NOMO-1 (cell line): ENCODE data around the gene TJP1.
"Not testable (repeated sequence)": the region's sequence is repeated elsewhere in the genome, so short reads cannot be mapped to it uniquely, and the experiment has no call there.

Source experiments
- DNase-seq, 2 experiments: peaks; one replicate each; lab custom pipeline; 2025; ENCODE audit not compliant: unreplicated experiment in 2 of 2; lab: John Stamatoyannopoulos, UW

The TJP1 gene

DNA sequence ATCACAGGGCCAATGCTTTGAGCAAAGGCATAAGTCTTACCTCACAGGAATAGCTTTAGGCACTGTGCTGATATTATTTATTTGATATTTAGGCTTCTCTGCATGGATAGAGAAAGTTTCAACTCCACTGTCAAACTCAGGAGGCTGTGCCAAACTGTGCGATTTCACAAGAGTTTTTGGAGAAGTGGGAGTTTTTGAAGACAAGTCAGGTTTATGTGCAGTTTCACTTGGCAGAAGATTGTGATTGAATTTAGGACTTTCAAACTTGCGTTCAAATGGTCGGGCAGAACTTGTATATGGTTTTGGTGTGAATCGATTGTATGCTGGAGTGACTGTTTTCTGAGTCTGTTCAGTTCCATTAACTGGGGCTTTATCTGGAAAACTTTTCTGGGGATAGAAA lies 113.7 kb downstream of the TJP1 start:
- no peak for DNase-seq

DNA sequence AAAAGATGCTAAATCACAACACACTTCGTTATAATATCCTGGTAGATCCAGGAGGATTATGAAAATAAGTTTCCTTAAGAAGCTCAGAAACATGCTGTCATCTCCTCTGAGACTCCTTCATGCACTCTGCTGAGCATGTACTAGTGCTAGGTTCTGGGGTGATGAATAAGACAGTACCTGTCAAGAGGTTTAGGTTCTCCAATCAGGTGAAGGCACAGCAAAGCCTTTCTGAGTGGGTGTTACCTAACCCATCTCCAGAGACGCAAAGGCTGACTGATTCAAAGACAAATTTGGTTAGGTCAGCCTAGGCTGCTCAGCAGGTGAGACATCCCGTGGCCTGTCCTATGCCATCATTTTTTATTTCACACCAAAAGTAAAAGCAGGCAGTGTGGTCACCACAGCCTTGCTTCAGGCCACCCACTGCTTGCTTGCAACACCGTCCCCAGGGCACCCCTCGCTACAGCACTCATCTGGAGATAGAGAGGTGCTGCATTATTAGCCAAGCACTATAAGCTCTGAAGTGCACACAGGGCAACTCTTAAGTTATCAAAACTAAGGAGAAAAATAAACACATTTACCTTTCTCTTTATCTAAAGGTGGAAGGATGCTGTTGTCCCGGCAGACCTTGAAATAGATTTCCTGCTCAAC lies 117.2 kb downstream of the TJP1 start:
- no peak for DNase-seq

DNA sequence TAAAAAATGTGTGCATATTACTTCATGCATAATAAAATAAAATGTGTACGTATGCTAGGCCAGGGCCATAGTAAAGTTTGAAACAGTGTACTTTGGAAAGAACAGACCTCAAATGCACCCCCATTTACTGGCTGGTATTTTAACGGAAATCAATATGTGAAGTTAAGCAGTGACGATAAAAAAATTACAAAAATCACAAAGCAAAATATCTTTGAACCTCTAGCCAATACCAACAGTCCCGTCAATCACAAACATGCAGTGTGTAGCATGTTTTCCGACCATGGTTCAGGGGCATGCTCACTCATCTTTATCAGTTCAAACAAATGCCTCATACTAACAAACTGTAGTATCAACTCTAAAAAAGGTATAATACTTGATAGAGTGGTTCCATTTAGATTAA lies 121.1 kb downstream of the TJP1 start:
- DNase-seq: no peak

DNA sequence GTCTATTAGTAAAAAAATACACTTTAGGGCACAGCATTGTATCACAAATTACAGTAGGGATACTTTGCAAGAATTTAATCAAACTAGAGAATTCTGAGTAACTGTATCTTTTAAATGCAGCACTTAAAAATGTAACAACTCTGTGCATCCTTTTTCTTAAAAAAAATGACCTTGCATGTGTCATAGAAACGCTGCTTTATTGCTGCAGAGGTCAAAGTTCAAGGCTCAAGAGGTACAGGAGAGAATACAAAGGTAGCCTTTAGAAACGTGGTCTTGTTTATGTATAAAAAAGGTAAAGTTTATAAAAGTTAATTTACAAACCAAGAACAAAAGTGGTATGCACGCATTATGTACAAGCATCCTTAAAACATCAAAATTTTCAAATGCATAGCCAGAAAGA lies 122.0 kb downstream of the TJP1 start:
- DNase-seq: no peak

DNA sequence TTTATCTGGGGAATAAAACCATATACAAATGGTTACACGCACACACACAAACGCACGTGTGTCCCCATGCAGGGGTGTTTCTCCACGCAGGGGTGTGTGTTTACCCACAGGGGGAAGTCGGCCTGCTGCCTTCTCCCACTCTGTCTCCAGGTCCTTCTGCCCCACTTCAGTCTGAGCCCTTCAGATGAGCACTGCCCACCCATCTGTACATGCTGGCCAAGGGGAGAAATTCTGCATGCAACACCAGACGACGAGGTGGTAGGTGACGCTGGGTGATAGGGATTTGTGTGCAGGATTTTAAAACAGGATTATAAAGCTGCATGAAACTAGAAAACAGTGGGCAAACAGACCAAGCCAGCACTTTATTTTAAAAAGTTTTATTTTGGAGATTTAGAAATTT lies 122.5 kb downstream of the TJP1 start:
- no peak for DNase-seq

DNA sequence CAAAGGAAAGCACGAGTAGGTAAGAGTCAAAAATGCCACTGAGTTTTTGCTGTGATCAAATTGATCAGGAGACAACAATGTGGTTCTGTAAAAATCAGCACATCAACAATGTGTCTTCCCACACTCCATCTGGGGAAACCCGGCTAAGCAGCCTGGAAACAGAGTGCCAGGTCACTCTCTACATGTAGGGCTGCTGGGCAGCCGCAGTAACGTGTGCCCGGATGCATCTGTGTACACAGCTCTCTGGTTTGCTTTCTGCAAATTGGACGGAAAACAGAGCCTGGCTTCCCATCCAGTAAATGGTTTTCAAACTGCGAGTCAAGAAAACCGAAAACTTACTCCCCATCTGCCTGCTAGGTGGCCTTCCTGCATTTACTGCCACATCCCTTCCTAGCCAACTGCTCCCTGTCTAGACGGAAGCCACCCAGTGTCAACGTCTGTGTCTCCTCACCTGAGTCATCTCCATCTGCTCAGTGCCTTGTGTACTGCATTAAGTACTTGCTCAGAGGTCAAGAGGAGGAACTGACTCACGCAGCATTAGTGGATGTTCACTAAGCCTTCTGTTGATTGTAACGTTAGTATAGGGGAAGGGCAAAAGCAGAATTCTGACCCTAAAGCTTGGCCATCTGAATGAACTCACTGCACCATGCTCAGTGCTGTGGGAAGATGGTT lies 124.1 kb downstream of the TJP1 start:
- DNase-seq: no peak

DNA sequence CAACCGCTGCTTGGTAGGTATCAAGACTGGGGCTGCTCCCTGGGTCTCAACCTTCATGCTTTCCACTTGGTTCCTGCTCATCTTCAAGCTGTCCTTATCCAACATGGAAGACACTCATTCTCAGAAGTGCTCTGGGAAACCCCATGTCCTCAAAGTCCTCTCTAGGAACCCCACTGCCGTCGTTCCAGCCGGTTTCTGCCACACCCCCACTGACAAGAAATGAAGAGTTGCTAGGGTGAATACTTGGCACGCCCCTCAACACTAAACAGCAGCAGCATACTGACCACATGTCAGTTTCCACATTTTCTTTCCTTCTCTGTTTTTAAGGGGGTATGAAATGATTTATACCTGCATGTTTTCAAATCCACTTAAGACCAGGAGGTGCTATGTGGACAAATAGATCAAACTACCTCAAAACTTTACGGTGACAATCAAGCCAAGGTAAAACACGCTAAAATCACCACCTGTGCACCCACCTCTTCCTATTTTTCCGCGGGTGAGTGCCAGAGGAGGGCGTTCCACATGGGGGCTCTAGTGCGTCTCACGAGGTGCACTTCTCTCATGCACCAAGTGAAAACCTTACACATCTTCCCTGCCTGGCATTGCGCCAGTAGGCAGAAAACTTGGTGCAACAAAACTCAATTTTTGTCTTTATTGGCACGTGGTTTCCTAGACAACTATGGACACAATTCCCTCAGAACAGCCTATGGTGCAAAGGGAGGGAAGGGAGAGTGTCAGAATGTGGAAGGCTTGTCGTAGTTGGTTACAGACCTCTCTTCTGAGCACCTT lies 125.1 kb downstream of the TJP1 start:
- DNase-seq: no peak

DNA sequence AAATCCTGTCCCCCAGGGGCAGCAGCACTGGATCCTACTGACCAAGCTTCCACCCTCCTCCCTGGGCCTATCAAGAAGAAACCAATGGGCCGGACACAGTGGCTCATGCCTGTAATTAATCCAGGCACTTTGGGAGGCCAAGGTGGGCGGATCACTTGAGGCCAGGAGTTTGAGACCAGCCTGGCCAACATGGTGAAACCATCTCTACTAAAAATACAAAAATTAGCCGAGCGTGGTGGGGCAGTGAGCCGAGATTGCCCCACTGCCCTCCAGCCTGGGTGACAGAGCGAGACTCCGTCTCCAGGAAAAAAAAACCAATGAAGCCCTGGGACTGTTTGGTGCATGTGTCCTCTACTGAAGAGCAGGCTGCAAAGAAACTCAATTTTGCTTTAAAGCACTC lies 125.8 kb downstream of the TJP1 start:
- not testable (repeated sequence) for DNase-seq

DNA sequence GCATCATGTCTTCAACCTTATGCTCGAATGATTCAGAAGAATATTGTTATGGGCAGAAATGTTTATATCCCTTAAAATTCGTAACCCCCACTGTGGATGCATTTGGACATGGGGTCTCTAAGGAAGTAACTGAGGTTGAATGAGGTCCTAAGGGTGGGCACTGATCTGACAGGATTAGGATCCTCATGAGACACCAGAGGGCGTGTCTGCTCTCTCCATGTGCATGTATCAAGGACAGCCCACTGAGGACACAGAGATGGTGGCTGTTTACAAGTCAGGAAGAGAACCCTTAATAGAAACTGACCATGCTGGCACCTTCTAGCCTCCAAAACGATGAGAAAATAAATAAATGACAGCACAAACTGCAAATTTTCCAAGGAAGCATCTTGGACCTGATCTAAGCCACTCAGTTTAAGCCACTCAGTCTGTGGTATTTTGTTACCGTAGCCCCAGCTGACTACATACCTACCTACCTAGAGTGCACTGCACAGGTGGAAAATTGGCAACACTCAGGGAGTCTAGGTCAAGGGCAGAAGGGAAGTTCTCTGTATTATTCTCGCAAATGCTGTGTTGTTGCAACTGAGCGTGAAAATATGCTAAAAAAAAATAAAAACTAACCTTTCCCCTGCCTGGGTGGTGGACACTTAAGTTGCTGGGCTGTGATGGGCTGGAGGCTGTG lies 126.6 kb downstream of the TJP1 start:
- DNase-seq: no peak

DNA sequence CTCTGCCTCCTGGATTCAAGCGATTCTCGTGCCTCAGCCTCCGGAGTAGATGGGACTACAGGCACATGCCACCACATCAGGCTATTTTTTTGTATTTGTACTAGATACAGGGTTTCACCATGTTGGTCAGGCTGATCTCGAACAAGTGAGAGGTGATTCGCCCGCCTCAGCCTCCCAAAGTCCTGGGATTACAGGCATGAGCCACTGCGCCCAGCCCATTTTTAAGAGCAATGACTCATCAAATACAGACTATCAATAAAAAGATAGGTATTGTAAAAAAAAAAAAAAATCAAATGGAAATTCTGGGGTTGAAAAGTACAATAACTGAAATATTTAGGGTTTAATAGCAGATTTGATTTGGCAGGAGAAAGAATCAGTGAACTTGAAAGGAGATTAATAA lies 129.0 kb downstream of the TJP1 start:
- no peak for DNase-seq

DNA sequence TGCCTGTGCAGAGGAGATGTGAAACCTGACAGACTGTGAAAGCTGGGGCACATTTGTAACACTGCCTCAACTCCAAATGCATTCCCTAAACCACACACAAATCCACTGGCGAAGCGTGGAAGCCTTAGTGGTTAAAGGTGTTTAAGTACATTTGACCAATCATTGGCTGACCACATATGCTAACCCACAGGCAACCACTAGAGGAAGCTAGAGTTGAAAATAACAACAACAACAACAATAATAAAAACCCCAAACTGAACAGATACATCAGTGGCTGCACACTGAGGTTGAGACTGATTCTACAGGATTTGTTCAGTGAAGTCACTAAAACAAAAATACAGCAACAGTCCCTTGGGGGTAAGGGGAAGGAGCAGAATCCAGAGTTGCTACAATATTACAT lies 129.7 kb downstream of the TJP1 start:
- DNase-seq: no peak

DNA sequence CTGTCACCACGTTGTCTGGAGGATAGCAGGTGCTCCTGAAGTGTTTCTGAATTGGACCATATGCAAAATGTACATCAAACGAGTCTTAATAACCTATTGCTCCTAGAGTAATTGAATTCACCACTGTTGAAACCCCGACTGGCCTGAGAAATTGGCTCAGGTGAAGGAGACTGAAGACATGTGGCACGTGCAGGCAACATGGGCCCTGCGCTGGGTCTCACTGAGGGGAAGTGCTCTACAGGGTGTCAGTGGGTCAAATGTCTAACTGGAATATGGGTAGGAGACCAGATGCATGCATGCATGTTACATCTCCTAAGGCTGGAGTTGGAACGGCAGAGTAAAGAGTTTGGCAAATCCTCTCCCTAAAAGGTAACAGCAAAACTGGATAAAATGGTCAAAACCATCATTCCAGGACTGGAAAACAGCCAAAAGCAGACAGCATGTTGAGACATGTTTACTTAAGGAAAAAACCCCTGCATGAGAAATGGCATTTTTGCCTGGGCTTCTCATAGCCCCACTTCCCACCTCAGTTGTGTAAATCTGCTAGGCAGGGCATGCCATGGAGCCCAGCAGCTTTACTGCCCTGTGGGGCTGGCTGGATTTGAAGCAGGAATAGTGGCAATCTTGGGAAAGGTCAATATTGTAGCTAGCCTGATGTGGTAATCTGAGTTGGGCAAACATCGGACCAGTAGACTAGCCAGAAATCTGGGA lies 131.3 kb downstream of the TJP1 start:
- no peak for DNase-seq

DNA sequence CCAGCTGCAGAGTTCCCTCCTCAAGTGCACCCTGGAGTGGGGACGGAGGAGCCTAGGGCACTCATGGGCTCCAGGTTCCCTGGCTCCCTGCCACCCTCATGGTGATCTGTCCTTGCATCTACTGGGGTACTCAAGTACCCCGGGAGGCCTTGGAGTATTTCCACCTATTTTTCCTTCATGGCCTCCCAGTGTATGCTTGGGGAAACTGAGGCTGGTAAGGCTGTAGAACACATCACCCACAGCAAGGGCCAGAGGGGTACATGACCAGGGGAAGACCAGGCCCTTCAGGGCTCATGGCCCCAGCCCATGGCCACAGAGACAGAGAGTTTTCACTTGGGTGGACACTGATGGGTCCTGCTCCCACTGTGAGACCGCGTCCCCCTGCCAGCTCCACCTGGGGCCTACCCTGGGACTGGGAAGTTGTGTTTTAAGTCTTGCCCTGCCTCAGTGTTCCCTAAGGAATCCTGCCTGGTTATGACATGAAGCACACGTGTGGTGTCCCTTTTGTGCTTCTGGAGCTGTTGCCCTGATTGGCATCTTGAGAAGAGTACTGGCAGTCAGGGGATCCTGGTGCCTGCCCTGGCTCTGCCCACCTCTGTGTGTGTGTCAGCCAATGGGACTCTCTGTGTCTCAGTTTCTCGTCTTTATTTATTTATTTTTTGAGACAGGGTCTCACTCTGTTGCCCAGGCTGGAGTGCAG lies 132.8 kb downstream of the TJP1 start:
- no peak for DNase-seq

DNA sequence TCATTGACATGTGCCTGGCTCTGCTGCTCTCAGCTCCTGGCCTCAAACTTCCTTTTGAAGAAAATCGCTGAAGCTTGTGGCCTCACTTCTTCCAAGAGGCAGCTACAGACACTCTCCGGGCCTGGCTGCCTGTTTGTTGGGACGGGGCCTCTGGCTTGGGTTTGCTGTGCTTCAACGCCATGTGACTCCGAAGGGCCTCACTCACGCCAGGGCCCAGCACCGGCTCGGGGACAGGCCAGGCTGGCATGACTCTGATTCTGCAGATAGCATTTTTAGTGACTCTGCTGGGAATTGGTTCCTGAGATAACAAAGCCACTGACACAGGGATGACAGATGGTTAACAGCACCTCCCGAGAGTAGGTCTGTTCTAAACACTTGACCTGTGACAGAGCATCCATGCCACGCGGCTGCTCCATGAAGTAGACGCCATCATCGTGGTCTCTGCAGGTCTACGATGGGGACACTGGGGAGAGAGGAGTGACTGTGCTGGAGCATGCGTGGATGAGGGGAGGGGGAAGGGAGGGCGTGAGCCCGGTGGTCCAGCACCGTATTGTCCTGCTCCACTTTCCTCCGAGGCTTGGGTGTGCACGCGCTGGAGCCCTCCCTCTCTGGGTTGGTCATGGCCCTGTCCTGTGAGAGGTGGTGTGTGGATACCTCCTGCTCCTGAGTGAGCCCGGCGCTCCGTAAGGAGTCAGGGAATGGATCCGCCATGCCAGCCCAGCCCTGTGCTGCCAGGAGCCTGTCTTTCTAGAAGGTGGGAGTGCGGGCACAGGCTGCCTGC lies 133.6 kb downstream of the TJP1 start:
- no peak for DNase-seq

DNA sequence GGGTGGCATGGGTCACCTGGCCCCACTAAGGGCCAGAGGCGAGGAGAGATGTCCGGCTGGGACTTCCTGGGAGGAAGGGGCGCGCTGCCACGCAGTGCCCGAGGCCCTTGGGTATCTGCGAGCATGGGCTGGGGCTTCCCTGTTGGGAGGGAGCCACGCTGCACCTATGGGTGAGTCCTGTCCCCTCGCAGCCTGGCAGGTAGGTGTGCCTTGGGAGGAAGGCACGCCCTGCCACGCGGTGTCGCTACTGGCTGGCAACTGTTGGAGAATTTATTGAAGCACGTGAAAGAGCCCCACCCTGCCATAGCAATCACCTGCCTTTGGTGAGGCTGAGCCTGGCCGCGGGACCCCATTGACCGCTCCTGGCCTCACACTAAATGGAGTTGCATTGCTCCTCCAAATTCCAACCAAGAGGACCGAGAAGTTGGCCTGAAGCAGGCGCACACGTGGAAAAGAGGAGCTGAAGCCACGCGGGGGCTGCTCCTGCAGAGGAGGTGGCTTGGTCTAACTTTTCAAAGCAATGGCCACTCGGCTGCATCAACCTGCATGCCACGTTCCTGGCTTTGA lies 134.2 kb downstream of the TJP1 start:
- DNase-seq: no peak

DNA sequence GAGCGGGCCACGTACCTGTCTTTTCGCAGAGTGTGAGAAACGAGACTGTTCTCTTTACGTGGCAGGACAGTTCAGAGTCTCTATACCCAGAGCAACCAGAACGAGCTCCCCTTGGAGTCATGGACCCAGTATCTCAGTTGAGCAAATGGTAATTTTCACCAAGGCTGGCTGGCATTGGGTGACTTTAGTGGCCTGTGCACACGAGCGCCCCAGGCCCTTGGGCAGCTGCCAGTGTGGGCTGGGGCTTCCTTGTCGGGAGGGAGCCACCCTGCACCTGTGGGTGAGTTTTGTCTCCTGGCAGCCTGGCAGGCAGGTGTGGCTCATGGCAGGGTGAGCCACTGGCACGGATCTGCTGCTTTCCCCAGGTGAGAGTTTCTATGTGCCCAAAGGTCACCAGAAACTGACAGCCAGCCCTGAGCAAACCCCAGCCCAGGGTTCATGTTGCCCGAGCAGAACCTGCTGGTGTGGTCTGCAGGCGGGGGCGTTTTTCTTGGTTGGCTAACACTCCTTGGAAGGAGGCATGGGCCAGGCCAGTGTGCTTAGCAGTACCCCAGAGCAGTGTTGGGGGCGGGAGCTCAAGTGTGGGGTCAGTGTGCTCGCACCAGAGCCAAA lies 135.0 kb downstream of the TJP1 start:
- DNase-seq: no peak

DNA sequence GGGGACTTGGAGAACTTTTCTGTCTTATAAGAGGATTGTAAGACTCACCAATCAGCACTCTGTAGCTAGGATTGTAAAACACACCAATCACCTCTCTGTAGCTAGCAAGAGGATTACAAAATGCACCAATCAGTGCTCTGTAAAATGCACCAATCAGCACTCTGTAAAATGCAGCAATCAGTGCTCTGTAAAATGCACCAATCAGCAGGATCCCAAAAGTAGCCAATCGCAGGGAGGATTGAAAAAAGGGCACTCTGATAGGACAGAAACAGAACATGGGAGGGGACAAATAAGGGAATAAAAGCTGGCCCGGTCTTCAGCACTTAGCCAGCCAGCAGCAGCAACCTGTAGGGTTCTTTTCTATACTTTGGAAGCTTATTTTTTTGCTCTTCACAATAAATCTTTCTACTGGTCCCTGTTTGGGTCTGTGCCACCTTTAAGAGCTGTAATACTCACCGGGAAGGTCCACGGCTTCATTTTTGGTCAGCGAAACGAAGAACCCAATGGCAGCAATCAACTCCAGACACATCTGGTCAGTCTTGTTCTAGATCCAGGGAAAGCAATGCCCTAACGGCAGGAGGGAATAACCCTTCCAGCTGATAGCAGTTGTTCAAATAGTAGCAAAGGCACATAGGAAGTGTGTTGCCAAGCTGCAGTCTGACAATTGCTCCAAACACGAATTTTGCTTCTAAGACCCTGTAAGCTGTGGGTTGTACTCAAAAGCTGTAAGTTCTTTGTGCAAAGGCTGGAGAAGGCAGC lies 135.6 kb downstream of the TJP1 start:
- no peak for DNase-seq

DNA sequence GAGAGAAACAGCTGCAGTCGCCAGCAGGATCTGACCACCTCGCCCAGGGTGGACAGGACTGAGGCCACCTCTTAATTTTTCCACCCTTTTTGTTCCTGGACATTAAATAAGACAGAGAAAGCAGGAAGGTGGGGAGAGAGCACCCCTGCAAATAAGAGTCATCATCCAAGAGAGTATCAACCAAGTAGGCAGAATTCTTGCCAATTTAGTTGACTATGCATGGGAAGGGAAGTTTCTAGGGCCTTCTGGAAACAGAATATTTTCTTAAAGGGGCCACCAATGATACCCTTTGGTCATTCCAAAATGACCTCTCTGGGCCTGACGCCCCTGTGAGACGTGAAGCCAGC lies 136.2 kb downstream of the TJP1 start:
- no peak for DNase-seq
